ENCODE results near the gene ATP10D. TPM values are rescaled to one million over a fixed set of nuclear protein-coding genes. Genes with fewer than 3 reads are reported as not detected.
"Not testable (repeated sequence)": the region's sequence is repeated elsewhere in the genome, so short reads cannot be mapped to it uniquely, and the experiment has no call there.

Gene ATP10D
- total RNA-seq, 1 donor from 2014 or later = 13.9 TPM

DNA sequence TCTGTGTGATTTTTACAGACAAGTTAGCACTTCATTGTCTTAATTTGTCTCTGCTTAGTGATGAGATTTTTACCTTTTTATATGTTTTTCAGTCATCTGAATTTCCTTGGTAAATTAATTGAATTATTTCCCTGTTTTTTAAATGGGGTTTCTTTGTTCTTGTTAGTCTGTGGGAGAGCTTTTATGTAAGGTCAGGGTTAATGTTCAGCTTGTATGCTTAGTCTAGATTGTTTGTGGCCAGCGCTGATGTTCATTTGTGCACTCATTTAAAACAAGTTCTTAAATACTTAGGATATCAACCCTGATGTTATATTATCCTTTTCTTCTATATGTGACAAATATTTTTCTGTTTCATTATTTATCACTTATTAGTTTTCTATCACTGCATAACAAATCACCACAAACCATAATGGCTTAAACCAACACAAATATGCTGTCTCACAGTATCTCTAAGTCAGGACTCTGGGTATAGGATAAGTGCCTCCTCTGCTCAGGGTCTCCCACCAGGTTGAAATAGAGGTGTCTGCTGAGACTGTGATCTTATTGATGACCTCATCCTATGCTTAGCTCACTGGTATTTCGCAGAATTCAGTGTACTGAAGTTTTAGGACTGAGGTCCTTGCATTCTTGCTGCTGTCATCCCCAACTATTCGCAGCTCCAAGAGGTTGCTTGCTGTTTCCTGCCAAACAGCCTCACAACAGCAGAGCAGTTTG is 53.2 kb downstream of the ATP10D start:
- Histone ChIP-seq H3K4me3 (ENCODE audit: low read depth, low read length) (no peak overlapping the region), H3K27me3 (ENCODE audit: control insufficient read depth, insufficient read depth, low read length) (no peaks in the 10 kb centered on the region), H3K36me3 (ENCODE audit: control insufficient read depth, insufficient read depth, low read length) (no peaks in the 10 kb centered on the region)
- TF ChIP-seq, protein P1, sequence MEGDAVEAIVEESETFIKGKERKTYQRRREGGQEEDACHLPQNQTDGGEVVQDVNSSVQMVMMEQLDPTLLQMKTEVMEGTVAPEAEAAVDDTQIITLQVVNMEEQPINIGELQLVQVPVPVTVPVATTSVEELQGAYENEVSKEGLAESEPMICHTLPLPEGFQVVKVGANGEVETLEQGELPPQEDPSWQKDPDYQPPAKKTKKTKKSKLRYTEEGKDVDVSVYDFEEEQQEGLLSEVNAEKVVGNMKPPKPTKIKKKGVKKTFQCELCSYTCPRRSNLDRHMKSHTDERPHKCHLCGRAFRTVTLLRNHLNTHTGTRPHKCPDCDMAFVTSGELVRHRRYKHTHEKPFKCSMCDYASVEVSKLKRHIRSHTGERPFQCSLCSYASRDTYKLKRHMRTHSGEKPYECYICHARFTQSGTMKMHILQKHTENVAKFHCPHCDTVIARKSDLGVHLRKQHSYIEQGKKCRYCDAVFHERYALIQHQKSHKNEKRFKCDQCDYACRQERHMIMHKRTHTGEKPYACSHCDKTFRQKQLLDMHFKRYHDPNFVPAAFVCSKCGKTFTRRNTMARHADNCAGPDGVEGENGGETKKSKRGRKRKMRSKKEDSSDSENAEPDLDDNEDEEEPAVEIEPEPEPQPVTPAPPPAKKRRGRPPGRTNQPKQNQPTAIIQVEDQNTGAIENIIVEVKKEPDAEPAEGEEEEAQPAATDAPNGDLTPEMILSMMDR (IDR thresholded peaks at IDR 0.05; ENCODE audit: insufficient read depth, low read length, poor library complexity, severe bottlenecking) = no peak
- no peak for DNase-seq (ENCODE audit: low read depth)

DNA sequence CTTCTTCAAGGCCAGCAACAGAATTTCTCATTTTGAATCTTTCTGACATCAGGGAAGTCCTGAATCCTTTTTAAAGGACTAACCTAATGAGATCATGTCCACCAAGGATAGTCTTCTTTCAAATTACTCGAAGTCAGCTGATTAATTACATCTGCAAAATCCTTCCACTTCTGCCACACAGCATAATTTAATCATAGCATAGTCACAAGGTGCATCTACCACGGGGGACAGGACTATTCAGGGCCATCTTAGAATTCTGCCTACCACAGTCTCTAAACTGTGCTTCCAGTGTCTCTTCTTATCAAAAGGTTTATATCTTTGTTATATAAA is 53.7 kb downstream of the ATP10D start:
- H3K27me3 ChIP-seq (ENCODE audit: control insufficient read depth, insufficient read depth, low read length) = no peaks in the 10 kb centered on the region
- no peak overlapping the region for H3K4me3 ChIP-seq (ENCODE audit: low read depth, low read length)
- H3K36me3 ChIP-seq (ENCODE audit: control insufficient read depth, insufficient read depth, low read length) = no peaks in the 10 kb centered on the region
- no peak for DNase-seq (ENCODE audit: low read depth)
- TF ChIP-seq, protein P1 (IDR thresholded peaks at IDR 0.05; ENCODE audit: insufficient read depth, low read length, poor library complexity, severe bottlenecking) = no peak

GRCh38 chr4:47542640-47543039 is 57.6 kb downstream of the ATP10D start:
- DNase-seq (ENCODE audit: low read depth); H3K27me3 ChIP-seq (ENCODE audit: control insufficient read depth, insufficient read depth, low read length); H3K36me3 ChIP-seq (ENCODE audit: control insufficient read depth, insufficient read depth, low read length); H3K4me3 ChIP-seq (ENCODE audit: low read depth, low read length): not testable (repeated sequence)

- no peaks in the 10 kb centered on the region for H3K36me3 ChIP-seq (ENCODE audit: control insufficient read depth, insufficient read depth, low read length)
- no peak overlapping the region for H3K4me3 ChIP-seq (ENCODE audit: low read depth, low read length)
- no peaks in the 10 kb centered on the region for H3K27me3 ChIP-seq (ENCODE audit: control insufficient read depth, insufficient read depth, low read length)
- DNase-seq (ENCODE audit: low read depth) = no peak
- TF ChIP-seq, protein P1 (IDR thresholded peaks at IDR 0.05; ENCODE audit: insufficient read depth, low read length, poor library complexity, severe bottlenecking) = no peak
These were observed 58.3 kb downstream of the ATP10D start for GRCh38 chr4:47543331-47543730.

DNA sequence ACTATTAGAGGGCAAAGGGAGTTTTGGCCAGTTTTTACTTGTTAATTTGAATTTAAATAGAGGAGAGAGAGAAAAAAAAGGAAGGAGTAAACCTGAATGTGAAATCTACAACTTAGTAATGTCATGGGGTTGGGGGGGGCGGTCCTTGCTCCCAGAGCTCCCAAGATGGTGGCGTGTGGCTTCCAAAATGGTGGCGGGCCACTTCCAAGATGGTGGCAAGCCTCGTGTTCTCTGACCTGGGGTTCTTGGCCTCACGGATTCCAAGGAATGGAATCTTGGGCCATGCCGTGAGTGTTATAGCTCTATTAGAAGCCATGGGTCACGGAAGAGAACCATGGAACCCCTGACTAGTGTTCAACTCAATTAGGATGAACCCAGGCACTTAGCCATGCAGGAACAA is 65.3 kb downstream of the ATP10D start:
- H3K36me3 ChIP-seq (ENCODE audit: control insufficient read depth, insufficient read depth, low read length); DNase-seq (ENCODE audit: low read depth): not testable (repeated sequence)

DNA sequence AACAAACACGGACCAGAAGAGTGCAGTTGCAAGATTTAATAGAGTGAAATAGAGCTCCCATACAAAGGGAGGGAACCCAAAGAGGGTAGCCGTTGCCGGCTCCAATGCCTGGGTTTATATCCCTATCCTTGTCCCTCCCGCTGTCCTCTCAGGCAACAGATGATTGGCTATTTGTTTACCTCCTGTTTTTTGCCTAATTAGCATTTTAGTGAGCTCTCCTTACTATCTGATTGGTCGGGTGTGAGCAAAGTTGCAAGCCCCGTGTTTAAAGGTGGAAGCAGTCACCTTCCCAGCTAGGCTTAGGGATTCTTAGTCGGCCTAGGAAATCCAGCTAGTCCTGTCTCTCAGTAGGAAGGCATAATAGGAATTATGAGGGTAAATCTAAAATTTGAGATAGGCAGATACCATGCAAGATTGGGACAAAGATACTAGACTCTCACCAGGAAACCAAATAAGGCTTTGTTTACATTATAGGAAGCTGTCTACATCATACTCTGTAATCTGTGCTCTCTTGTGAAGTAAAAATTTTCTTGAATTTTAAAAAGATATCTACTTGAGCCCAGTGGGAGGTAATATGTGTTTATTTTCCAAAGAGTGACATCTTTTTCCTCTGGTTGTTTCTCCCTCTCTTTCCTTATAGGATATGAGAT is 65.9 kb downstream of the ATP10D start:
- Histone ChIP-seq H3K4me3 (ENCODE audit: low read depth, low read length) (no peak overlapping the region), H3K36me3 (ENCODE audit: control insufficient read depth, insufficient read depth, low read length) (no peaks in the 10 kb centered on the region), H3K27me3 (ENCODE audit: control insufficient read depth, insufficient read depth, low read length) (no peaks in the 10 kb centered on the region)
- no peak for DNase-seq (ENCODE audit: low read depth)
- TF ChIP-seq, protein P1 (IDR thresholded peaks at IDR 0.05; ENCODE audit: insufficient read depth, low read length, poor library complexity, severe bottlenecking) = no peak

More for the DNA sequence above, 65.3 kb downstream of the ATP10D start:
- H3K4me3 ChIP-seq (ENCODE audit: low read depth, low read length); H3K27me3 ChIP-seq (ENCODE audit: control insufficient read depth, insufficient read depth, low read length): not testable (repeated sequence)

DNA sequence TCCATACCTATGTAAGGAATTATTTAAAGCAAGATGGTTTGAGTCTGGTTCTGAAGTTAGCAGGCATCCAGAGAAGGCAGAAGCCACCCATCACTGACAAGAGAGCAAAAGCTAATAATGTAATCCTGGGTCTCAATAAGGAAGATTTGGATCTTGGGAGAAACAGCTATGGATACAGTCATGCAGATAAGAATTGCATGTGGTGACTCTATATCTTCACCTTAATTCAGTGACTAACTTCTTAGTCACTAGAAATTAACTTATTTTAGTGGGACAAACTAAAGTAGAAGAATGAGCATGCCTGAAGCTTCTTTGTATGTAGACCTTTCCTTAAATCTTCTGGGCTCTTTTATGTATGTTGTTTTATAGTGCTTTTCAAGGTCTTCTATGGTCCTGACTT is 66.6 kb downstream of the ATP10D start:
- no peak for DNase-seq (ENCODE audit: low read depth)
- H3K27me3 ChIP-seq (ENCODE audit: control insufficient read depth, insufficient read depth, low read length) = no peaks in the 10 kb centered on the region
- TF ChIP-seq, protein P1 (IDR thresholded peaks at IDR 0.05; ENCODE audit: insufficient read depth, low read length, poor library complexity, severe bottlenecking) = no peak
- H3K36me3 ChIP-seq (ENCODE audit: control insufficient read depth, insufficient read depth, low read length) = no peaks in the 10 kb centered on the region
- H3K4me3 ChIP-seq (ENCODE audit: low read depth, low read length) = no peak overlapping the region

All from kidney epithelial cell (primary cell).